Measurements from ENCODE around the gene HTN3. TPM values are rescaled to one million over a fixed set of nuclear protein-coding genes. Genes with fewer than 3 reads are reported as not detected.

HTN3 gene
- total RNA-seq, 1 donor from 2014 or later: not detected

GRCh38 chr4:70080205-70080604 is 51.9 kb downstream of the HTN3 start:
- intact Hi-C loops (cut with DNase I): no loop called here
- DNase-seq (ENCODE audit: low spot score): no peak

Other genes starting within 250 kb of the HTN3 start
- not detected for gene SULT1E1, start 168.3 kb upstream of the HTN3 start, total RNA-seq
- not detected for gene CSN1S1, start 97.4 kb upstream of the HTN3 start, total RNA-seq
- gene CSN2, start 62.7 kb upstream of the HTN3 start, total RNA-seq: not detected
- not detected for gene STATH, start 32.5 kb upstream of the HTN3 start, total RNA-seq
- not detected for gene HTN1, start 22.0 kb downstream of the HTN3 start, total RNA-seq
- gene PRR27, start 125.8 kb downstream of the HTN3 start, total RNA-seq: not detected
- gene ODAM, start 167.3 kb downstream of the HTN3 start, total RNA-seq: not detected
- gene FDCSP, start 197.7 kb downstream of the HTN3 start, total RNA-seq: not detected
- not detected for gene CSN3, start 214.1 kb downstream of the HTN3 start, total RNA-seq